A673 (cell line): ENCODE results near the gene PRKAR2B. TPM values are rescaled to one million over a fixed set of nuclear protein-coding genes. Genes with fewer than 3 reads are reported as not detected.

Source experiments
- BruUV-seq: library from RNA; stranded (reverse); fragments of 400-500 nt; replicated peaks from 2 replicates; lab custom pipeline; 2021; lab: Mats Ljungman, UMichigan
- CTCF ChIA-PET: fragments of 300-600 bp; sonication (Branson Sonifier 250); formaldehyde crosslinking; loops from one replicate; lab custom pipeline; 2022; ENCODE audit warnings: antibody characterized with exemption; lab: Charles Lee
- POLR2A ChIA-PET: fragments of 300-600 bp; sonication (Branson Sonifier 250); formaldehyde crosslinking; loops from one replicate; lab custom pipeline; 2022; ENCODE audit warnings: antibody characterized with exemption; ENCODE audit not compliant: low non-redundant PET; lab: Charles Lee
- DNase-seq: peaks from one replicate; pipeline ENCODE4 v3.0.0-alpha.2; 2015; ENCODE audit warnings: low spot score
- H3K27ac ChIP-seq: fragments of 200-600 bp; sonication (generic); 2 replicates; pipeline ENCODE4 v1.5.1; 2016; ENCODE audit warnings: mixed run types, low read depth, mild to moderate bottlenecking, mixed read lengths, antibody characterized with exemption, low read length; ENCODE audit not compliant: poor library complexity, severe bottlenecking
- H3K27me3 ChIP-seq: fragments of 200-600 bp; sonication (generic); replicated peaks from 2 replicates; pipeline ENCODE4 v1.6.1; 2017; ENCODE audit warnings: mixed run types, low read depth, mild to moderate bottlenecking, mixed read lengths, antibody characterized with exemption, low read length; ENCODE audit not compliant: insufficient read depth, poor library complexity
- H3K36me3 ChIP-seq: fragments of 200-600 bp; sonication (generic); 2 replicates; pipeline ENCODE4 v1.6.1; 2016; ENCODE audit warnings: mixed run types, mild to moderate bottlenecking, mixed read lengths, antibody characterized with exemption, low read length; ENCODE audit not compliant: insufficient read depth, poor library complexity, severe bottlenecking
- H3K4me1 ChIP-seq: fragments of 200-600 bp; sonication (generic); 2 replicates; pipeline ENCODE4 v1.6.1; 2017; ENCODE audit warnings: mixed run types, mild to moderate bottlenecking, mixed read lengths, antibody characterized with exemption, low read length; ENCODE audit not compliant: insufficient read depth, poor library complexity, severe bottlenecking
- H3K4me3 ChIP-seq: fragments of 200-600 bp; sonication (generic); 2 replicates; pipeline ENCODE4 v1.5.1; 2016; ENCODE audit warnings: low read depth, mixed run types, mild to moderate bottlenecking, mixed read lengths, low read length; ENCODE audit not compliant: poor library complexity, severe bottlenecking
- H3K9me3 ChIP-seq: fragments of 200-600 bp; sonication (generic); 2 replicates; pipeline ENCODE4 v1.6.1; 2016; ENCODE audit warnings: mixed run types, low read depth, mild to moderate bottlenecking, mixed read lengths, antibody characterized with exemption, low read length; ENCODE audit not compliant: poor library complexity, severe bottlenecking
- CTCF ChIP-seq: fragments of 300-800, 200-600 bp; sonication (generic); conservative IDR thresholded peaks from 2 replicates; pipeline ENCODE4 v1.5.1; 2017; ENCODE audit warnings: low read depth, mild to moderate bottlenecking, antibody characterized with exemption, low read length, moderate library complexity, mixed read lengths
- EZH2 ChIP-seq: fragments of 200-600 bp; sonication (generic); IDR thresholded peaks from 2 replicates; pipeline ENCODE4 v1.6.1; 2017; ENCODE audit warnings: borderline replicate concordance, low read depth, mild to moderate bottlenecking, mixed read lengths, antibody characterized with exemption, low read length; ENCODE audit not compliant: poor library complexity, severe bottlenecking
- intact Hi-C: fragments of 100-400 bp; cut with micrococcal nuclease; formaldehyde crosslinking; loops from one replicate; pipeline ENCODE4 v1.10.0; 2022; ENCODE audit not compliant: unreplicated experiment
- total RNA-seq: library from RNA; stranded (reverse); gene quantifications from 2 replicates; pipeline ENCODE4 v1.2.3, GENCODE V29; 2021

Gene PRKAR2B
- total RNA-seq, 1 experiment from 2014 or later: 4.8 TPM

DNA sequence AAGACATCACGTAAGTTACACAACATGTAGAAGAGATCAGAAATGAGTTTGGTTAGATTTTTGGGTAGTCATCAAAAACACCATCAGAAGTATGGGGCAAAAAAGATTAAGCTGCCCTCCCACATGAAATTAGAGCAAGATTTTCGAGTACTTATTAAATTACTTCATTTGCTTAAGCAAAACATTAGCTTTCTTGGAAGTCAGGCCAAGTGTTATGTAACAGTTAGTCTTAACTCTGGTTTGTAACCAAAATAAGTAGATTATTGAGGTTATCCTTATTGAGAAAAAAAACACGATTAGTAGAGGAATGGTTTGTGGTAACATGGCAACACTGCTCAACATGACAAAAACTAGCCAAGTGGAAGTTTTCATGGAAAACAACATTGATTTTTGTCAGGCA, 162.2 kb downstream of the PRKAR2B start:
- TF ChIP-seq CTCF (no peak), EZH2 (no peak)
- Histone ChIP-seq H3K27ac (no peak overlapping the region), H3K9me3 (no peaks in the 10 kb centered on the region), H3K36me3 (no peaks in the 10 kb centered on the region), H3K4me3 (no peak overlapping the region), H3K4me1 (no peaks in the 10 kb centered on the region), H3K27me3 (no peaks in the 10 kb centered on the region)
- ChIA-PET CTCF (no interaction called here), POLR2A (no interaction called here)
- no peak for DNase-seq
- intact Hi-C loops: no loop called here
- BruUV-seq: no TSS peak

GRCh38 chr7:107207459-107207858, 163.0 kb downstream of the PRKAR2B start:
- ChIA-PET POLR2A (no interaction called here), CTCF (no interaction called here)
- intact Hi-C loops: no loop called here
- Histone ChIP-seq H3K27me3 (no peaks in the 10 kb centered on the region), H3K27ac (no peak overlapping the region), H3K4me1 (no peaks in the 10 kb centered on the region), H3K9me3 (no peaks in the 10 kb centered on the region), H3K36me3 (no peaks in the 10 kb centered on the region), H3K4me3 (no peak overlapping the region)
- TF ChIP-seq CTCF (no peak), EZH2 (no peak)
- DNase-seq: no peak
- no TSS peak for BruUV-seq

DNA sequence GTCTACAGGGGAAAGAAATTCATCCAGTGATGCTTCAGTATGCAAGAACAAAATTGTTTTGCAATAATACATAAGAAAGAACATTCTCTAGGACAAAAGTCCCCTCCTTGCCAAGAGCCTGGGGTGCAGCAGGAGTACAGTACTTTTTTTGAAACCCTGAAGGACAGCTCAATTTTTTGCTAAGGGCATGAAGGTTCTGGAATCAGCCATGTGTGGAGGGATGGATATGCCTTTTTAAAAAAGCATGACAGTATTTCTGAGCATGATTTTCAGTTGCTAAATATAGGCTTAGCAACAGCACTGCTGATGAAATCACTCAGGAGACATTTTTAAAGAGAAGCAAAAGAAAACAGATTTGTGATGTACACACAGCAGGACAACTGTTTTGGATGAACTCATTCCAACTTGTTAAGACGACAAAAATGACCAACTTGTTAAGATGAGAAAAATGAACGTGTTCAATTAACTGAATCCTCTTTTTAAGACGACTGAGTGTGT, 163.6 kb downstream of the PRKAR2B start:
- intact Hi-C loops: no loop called here
- no peak overlapping the region for H3K4me3 ChIP-seq
- no peak for DNase-seq
- CTCF ChIA-PET: no interaction called here
- TF ChIP-seq EZH2 (no peak), CTCF (no peak)
- no peaks in the 10 kb centered on the region for H3K9me3 ChIP-seq
- POLR2A ChIA-PET: no interaction called here
- H3K27ac ChIP-seq: no peak overlapping the region
- H3K36me3 ChIP-seq: no peaks in the 10 kb centered on the region
- no peaks in the 10 kb centered on the region for H3K4me1 ChIP-seq
- no TSS peak for BruUV-seq
- no peaks in the 10 kb centered on the region for H3K27me3 ChIP-seq
